ENCODE measurements around the gene ANXA2. TPM values are rescaled to one million over a fixed set of nuclear protein-coding genes. Genes with fewer than 3 reads are reported as not detected.
"Not testable (repeated sequence)": the region's sequence is repeated elsewhere in the genome, so short reads cannot be mapped to it uniquely, and the experiment has no call there.

Gene ANXA2
- total and polyA plus RNA-seq, 4 donors = 851 to 1,294 (median 1,171) TPM

DNA sequence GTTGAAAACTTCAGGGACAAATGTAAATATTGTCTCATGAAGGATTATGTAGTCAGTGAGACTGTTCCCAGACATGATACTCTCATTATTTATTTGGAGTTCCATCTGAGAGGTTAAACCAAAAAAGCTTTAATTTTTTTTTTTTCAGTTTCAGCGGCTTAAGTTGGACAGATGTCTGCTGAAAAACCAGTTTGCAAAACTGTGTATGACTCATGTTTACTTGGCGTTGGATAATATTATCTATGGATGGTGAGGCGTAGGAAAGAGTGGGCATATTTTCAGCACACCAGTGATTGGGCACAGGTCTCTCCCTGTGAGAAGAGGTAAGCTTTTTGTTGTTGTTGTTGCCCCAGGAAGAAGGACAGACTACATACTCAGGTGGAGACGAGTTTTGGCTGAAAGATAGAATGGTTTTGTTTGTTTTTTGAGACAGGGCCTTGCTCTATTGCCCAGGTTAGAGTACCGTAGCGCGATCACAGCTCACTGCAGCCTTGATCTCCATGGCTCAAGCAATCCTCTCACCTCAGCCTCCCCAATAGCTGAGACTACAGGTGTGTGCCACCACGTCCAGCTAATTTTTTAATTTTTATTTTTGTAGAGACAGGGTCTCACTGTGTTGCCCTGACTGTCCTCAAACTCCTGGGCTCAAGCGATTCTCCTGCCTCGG is 16.4 kb upstream of the ANXA2 start:
- Histone ChIP-seq H3K9ac (ENCODE audit: insufficient read depth in 1 of 2, low read length in 2 of 2) (no peak overlapping the region), H3K4me1 (ENCODE audit: control insufficient read depth in 5 of 5, insufficient read depth in 5 of 5, low read length in 5 of 5) (peaks cover 0 to 6% (median 1%) of the 10 kb centered on the region in 5 donors), H3K4me3 (no peak overlapping the region), H3K36me3 (ENCODE audit: control insufficient read depth in 4 of 4, insufficient read depth in 4 of 4, low read length in 4 of 4) (no peaks in the 10 kb centered on the region), H3K9me3 (ENCODE audit: control insufficient read depth in 4 of 4, insufficient read depth in 3 of 4, low read length in 3 of 4) (no peaks in the 10 kb centered on the region), H3K27ac (ENCODE audit: low read depth in 1 of 2, low read length in 1 of 2) (no peak overlapping the region), H3K27me3 (ENCODE audit: control insufficient read depth in 3 of 3, insufficient read depth in 3 of 3, low read length in 2 of 3) (no peaks in the 10 kb centered on the region)
- TF ChIP-seq, protein P1, sequence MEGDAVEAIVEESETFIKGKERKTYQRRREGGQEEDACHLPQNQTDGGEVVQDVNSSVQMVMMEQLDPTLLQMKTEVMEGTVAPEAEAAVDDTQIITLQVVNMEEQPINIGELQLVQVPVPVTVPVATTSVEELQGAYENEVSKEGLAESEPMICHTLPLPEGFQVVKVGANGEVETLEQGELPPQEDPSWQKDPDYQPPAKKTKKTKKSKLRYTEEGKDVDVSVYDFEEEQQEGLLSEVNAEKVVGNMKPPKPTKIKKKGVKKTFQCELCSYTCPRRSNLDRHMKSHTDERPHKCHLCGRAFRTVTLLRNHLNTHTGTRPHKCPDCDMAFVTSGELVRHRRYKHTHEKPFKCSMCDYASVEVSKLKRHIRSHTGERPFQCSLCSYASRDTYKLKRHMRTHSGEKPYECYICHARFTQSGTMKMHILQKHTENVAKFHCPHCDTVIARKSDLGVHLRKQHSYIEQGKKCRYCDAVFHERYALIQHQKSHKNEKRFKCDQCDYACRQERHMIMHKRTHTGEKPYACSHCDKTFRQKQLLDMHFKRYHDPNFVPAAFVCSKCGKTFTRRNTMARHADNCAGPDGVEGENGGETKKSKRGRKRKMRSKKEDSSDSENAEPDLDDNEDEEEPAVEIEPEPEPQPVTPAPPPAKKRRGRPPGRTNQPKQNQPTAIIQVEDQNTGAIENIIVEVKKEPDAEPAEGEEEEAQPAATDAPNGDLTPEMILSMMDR (IDR thresholded peaks at IDR 0.05; ENCODE audit: control extremely low read depth, extremely low read depth) = no peak
- DNase-seq (no peak), ATAC-seq (ENCODE audit: insufficient read depth, low FRiP score) (peak; percentile 46)
- 73 to 76% methylated on average over 10 of the region's 10 CpGs for WGBS, 2 donors

DNA sequence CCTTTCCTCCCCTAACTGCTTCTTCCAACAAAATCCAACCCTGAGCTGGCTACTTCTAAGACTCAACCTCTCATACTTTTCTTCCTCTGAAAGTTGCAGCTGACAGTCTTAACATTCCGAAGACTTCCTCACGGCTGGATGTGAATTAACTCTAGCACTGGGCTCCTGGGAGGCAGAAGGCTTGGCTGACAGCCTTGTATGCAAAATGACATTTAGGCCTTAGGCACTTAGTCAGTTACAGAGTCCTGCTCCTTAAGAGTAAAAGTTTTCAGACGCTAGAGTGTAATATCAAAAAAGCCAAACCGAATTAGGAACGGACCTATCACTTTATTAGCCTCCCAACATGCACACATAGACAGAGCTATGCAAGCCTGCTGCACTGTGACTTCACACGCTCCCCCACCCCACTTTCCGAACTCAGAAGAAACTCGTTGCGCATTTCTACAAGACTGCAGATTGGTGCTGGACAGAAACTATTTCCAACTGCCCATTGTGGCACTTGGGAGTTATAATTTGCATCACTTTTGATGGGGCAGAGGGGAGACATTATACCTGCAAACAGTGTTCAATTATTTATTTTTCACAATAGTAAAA is 15.5 kb upstream of the ANXA2 start:
- H3K9me3 ChIP-seq (ENCODE audit: control insufficient read depth in 4 of 4, insufficient read depth in 3 of 4, low read length in 3 of 4) = no peaks in the 10 kb centered on the region
- no peaks in the 10 kb centered on the region for H3K27me3 ChIP-seq (ENCODE audit: control insufficient read depth in 3 of 3, insufficient read depth in 3 of 3, low read length in 2 of 3)
- TF ChIP-seq, protein P1 (IDR thresholded peaks at IDR 0.05; ENCODE audit: control extremely low read depth, extremely low read depth) = no peak
- H3K27ac ChIP-seq (ENCODE audit: low read depth in 1 of 2, low read length in 1 of 2) = no peak overlapping the region
- peaks cover 0 to 6% (median 1%) of the 10 kb centered on the region in 5 donors for H3K4me1 ChIP-seq (ENCODE audit: control insufficient read depth in 5 of 5, insufficient read depth in 5 of 5, low read length in 5 of 5)
- no peak overlapping the region for H3K4me3 ChIP-seq
- no peaks in the 10 kb centered on the region for H3K36me3 ChIP-seq (ENCODE audit: control insufficient read depth in 4 of 4, insufficient read depth in 4 of 4, low read length in 4 of 4)
- no peak for DNase-seq
- no peak overlapping the region for H3K9ac ChIP-seq (ENCODE audit: insufficient read depth in 1 of 2, low read length in 2 of 2)
- WGBS, 2 donors = 64 to 74% methylated on average over 9 of the region's 9 CpGs
- ATAC-seq (ENCODE audit: insufficient read depth, low FRiP score) = no peak

- H3K9me3 ChIP-seq (ENCODE audit: control insufficient read depth in 4 of 4, insufficient read depth in 3 of 4, low read length in 3 of 4); ATAC-seq (ENCODE audit: insufficient read depth, low FRiP score); H3K27ac ChIP-seq (ENCODE audit: low read depth in 1 of 2, low read length in 1 of 2); DNase-seq; H3K4me3 ChIP-seq; H3K9ac ChIP-seq (ENCODE audit: insufficient read depth in 1 of 2, low read length in 2 of 2); H3K4me1 ChIP-seq (ENCODE audit: control insufficient read depth in 5 of 5, insufficient read depth in 5 of 5, low read length in 5 of 5); H3K36me3 ChIP-seq (ENCODE audit: control insufficient read depth in 4 of 4, insufficient read depth in 4 of 4, low read length in 4 of 4); H3K27me3 ChIP-seq (ENCODE audit: control insufficient read depth in 3 of 3, insufficient read depth in 3 of 3, low read length in 2 of 3): not testable (repeated sequence)
- 96 to 97% methylated on average over 21 of the region's 21 CpGs for WGBS, 2 donors
Observed at GRCh38 chr15:60412807-60413206, 15.0 kb upstream of the ANXA2 start.

DNA sequence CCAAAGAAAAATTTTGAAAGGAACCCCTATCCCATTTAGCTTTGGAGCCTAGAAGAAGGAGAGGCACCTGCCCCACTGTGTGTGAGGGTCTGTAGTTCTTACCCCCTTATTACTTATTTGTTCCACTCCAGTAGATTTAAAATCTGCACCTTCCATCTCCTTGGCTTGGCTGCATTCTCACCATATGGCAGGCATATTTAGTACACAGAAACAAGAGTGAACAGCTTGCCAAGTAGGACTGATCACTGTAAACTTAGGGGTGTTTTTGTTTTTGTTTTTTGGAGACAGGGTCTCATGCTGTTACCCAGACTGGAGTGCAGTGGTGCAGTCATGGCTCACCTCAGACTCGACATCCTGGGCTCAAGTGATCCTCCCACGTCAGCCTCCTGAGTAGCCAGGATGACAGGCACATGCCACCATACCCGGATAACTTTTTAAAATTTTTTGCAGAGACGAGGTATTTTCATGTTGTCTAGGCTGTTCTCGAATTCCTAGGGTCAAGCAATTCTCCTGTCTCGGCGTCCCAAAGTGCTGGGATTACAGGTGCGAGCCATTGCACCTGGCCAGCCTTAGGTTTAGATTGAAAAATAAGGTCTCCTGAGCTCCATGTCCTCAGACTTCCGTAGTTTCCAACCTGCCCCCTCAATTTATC is 14.1 kb upstream of the ANXA2 start:
- WGBS, 2 donors = 94 to 95% methylated on average over 9 of the region's 9 CpGs
- ATAC-seq (ENCODE audit: insufficient read depth, low FRiP score) (no peak), DNase-seq (peak in 2 of 3 donors; percentile 60 to 61)
- peaks cover under 1 to 11% (median 2%) of the 10 kb centered on the region in 5 donors for H3K4me1 ChIP-seq (ENCODE audit: control insufficient read depth in 5 of 5, insufficient read depth in 5 of 5, low read length in 5 of 5)
- no peaks in the 10 kb centered on the region for H3K27me3 ChIP-seq (ENCODE audit: control insufficient read depth in 3 of 3, insufficient read depth in 3 of 3, low read length in 2 of 3)
- no peaks in the 10 kb centered on the region for H3K36me3 ChIP-seq (ENCODE audit: control insufficient read depth in 4 of 4, insufficient read depth in 4 of 4, low read length in 4 of 4)
- H3K9ac ChIP-seq (ENCODE audit: insufficient read depth in 1 of 2, low read length in 2 of 2) = no peak overlapping the region
- H3K9me3 ChIP-seq (ENCODE audit: control insufficient read depth in 4 of 4, insufficient read depth in 3 of 4, low read length in 3 of 4) = no peaks in the 10 kb centered on the region
- H3K4me3 ChIP-seq = no peak overlapping the region
- no peak overlapping the region for H3K27ac ChIP-seq (ENCODE audit: low read depth in 1 of 2, low read length in 1 of 2)
- TF ChIP-seq, protein P1 (IDR thresholded peaks at IDR 0.05; ENCODE audit: control extremely low read depth, extremely low read depth) = no peak

GRCh38 chr15:60410350-60410749 is 12.6 kb upstream of the ANXA2 start:
- ATAC-seq (ENCODE audit: insufficient read depth, low FRiP score); H3K27ac ChIP-seq (ENCODE audit: low read depth in 1 of 2, low read length in 1 of 2); H3K27me3 ChIP-seq (ENCODE audit: control insufficient read depth in 3 of 3, insufficient read depth in 3 of 3, low read length in 2 of 3); DNase-seq; H3K9ac ChIP-seq (ENCODE audit: insufficient read depth in 1 of 2, low read length in 2 of 2); H3K9me3 ChIP-seq (ENCODE audit: control insufficient read depth in 4 of 4, insufficient read depth in 3 of 4, low read length in 3 of 4); H3K36me3 ChIP-seq (ENCODE audit: control insufficient read depth in 4 of 4, insufficient read depth in 4 of 4, low read length in 4 of 4); H3K4me3 ChIP-seq: not testable (repeated sequence)
- H3K4me1 ChIP-seq (ENCODE audit: control insufficient read depth in 5 of 5, insufficient read depth in 5 of 5, low read length in 5 of 5) = peaks cover 1 to 16% (median 3%) of the 10 kb centered on the region in 5 donors
- WGBS, 2 donors = 91 to 94% methylated on average over 9 of the region's 9 CpGs
